B cell (primary cell): ENCODE data around the gene NTN1. TPM values are rescaled to one million over a fixed set of nuclear protein-coding genes. Genes with fewer than 3 reads are reported as not detected.
A peak's percentile ranks its signal among the peaks of the same experiment; 100 is the strongest.

Experiments
- ATAC-seq: fragments of 200-7000 bp; cut with Tn5 transposase; one replicate; pipeline ENCODE4 v1.10.0; 2021; ENCODE audit warnings: low read depth, mild to moderate bottlenecking, moderate number of reproducible peaks, moderate library complexity
- CTCF ChIA-PET: fragments of 350-600 bp; sonication (Branson Sonifier 250); formaldehyde crosslinking; loops from one replicate; lab custom pipeline; 2021; ENCODE audit warnings: antibody characterized with exemption, inconsistent platforms; lab: Charles Lee
- POLR2A ChIA-PET: fragments of 350-600 bp; sonication (Branson Sonifier 250); formaldehyde crosslinking; loops from one replicate; lab custom pipeline; 2021; ENCODE audit warnings: antibody characterized with exemption; lab: Charles Lee
- DNase-seq: peaks from one replicate; pipeline ENCODE4 v3.0.0; 2013
- H2AFZ ChIP-seq: 2 replicates; pipeline ENCODE4 v1.6.1; 2012; ENCODE audit warnings: mild to moderate bottlenecking, low read depth, low read length; ENCODE audit not compliant: insufficient read depth, poor library complexity, severe bottlenecking
- H3K27ac ChIP-seq, 2 donors: 1 replicate in 1 of 2; 2 replicates in 1 of 2; pipeline ENCODE4 v1.5.1; 2012 to 2013; ENCODE audit warnings: low read length in 2 of 2, mild to moderate bottlenecking in 2 of 2, moderate library complexity in 1 of 2
- H3K27me3 ChIP-seq, 4 experiments: fragments of 200-600 bp in 1 of 4; sonication (generic) in 1 of 4; replicated peaks in 1 of 4; 1 replicate in 2 of 4; 2 replicates in 2 of 4; pipeline versions ENCODE4 v1.6.1 to v1.7.0; 2013 to 2016; ENCODE audit warnings: low read length in 3 of 4, mild to moderate bottlenecking in 2 of 4, mixed read lengths in 1 of 4, moderate library complexity in 1 of 4; ENCODE audit not compliant: insufficient read depth in 4 of 4, control insufficient read depth in 3 of 4; ENCODE audit errors: control extremely low read depth in 1 of 4
- H3K36me3 ChIP-seq, 2 experiments: replicated peaks in 1 of 2; 1 replicate in 1 of 2; 2 replicates in 1 of 2; pipeline versions ENCODE4 v1.6.1 to v1.7.1; 2013; ENCODE audit warnings: low read length in 1 of 2; ENCODE audit not compliant: insufficient read depth in 2 of 2, control insufficient read depth in 1 of 2; ENCODE audit errors: control extremely low read depth in 1 of 2, extremely low read depth in 1 of 2
- H3K4me1 ChIP-seq, 2 donors: fragments of 200-600 bp in 1 of 2; sonication (generic) in 1 of 2; 1 replicate in 1 of 2; 2 replicates in 1 of 2; pipeline versions ENCODE4 v1.5.1 to v1.6.1; 2013 to 2017; ENCODE audit warnings: low read length in 2 of 2; ENCODE audit not compliant: control insufficient read depth in 2 of 2, insufficient read depth in 2 of 2
- H3K4me2 ChIP-seq: replicated peaks from 2 replicates; pipeline ENCODE3; 2012; ENCODE audit warnings: mild to moderate bottlenecking, low read depth, low read length; ENCODE audit not compliant: poor library complexity, severe bottlenecking
- H3K4me3 ChIP-seq, 5 experiments: fragments of 200-600 bp in 1 of 5; sonication (generic) in 1 of 5; 1 replicate in 3 of 5; 2 replicates in 2 of 5; pipeline versions ENCODE4 v1.5.1 to v1.7.0; 2011 to 2016; ENCODE audit warnings: low read length in 4 of 5, mild to moderate bottlenecking in 4 of 5, low read depth in 2 of 5, control low read depth in 1 of 5, moderate library complexity in 1 of 5; ENCODE audit not compliant: insufficient read depth in 1 of 5; ENCODE audit errors: control extremely low read depth in 1 of 5, extremely low read depth in 1 of 5
- H3K79me2 ChIP-seq: fragments of 200-600 bp; sonication (generic); one replicate; pipeline ENCODE4 v1.6.0; 2016; ENCODE audit warnings: low read length; ENCODE audit not compliant: control insufficient read depth, insufficient read depth
- H3K9ac ChIP-seq: fragments of 200-600 bp; sonication (generic); 2 replicates; pipeline ENCODE4 v1.6.1; 2017; ENCODE audit warnings: mild to moderate bottlenecking, low read length, moderate library complexity
- H3K9me3 ChIP-seq, 3 donors: one replicate each; pipeline versions ENCODE4 v1.6.1 to v1.7.1; 2013; ENCODE audit warnings: low read length in 2 of 3; ENCODE audit not compliant: control insufficient read depth in 2 of 3, insufficient read depth in 1 of 3; ENCODE audit errors: control extremely low read depth in 1 of 3
- H4K20me1 ChIP-seq: 2 replicates; pipeline ENCODE4 v1.6.0; 2012; ENCODE audit warnings: mild to moderate bottlenecking, low read length; ENCODE audit not compliant: insufficient read depth, control insufficient read depth, poor library complexity, severe bottlenecking
- H3K27ac Mint-ChIP-seq: one replicate; pipeline ENCODE4 v1.8.0; 2021; ENCODE audit warnings: mixed read lengths
- H3K27me3 Mint-ChIP-seq: one replicate; pipeline ENCODE4 v1.8.0; 2021; ENCODE audit warnings: mixed read lengths
- H3K4me1 Mint-ChIP-seq: one replicate; pipeline ENCODE4 v1.8.0; 2021; ENCODE audit warnings: mixed read lengths
- H3K4me3 Mint-ChIP-seq: one replicate; pipeline ENCODE4 v1.8.0; 2021; ENCODE audit warnings: mixed read lengths
- H3K9me3 Mint-ChIP-seq: one replicate; pipeline ENCODE4 v1.8.0; 2022; ENCODE audit warnings: mixed read lengths; ENCODE audit not compliant: insufficient read depth
- WGBS: methylation state at CpG from one replicate; pipeline ENCODE4 v1.1.5; 2013; ENCODE audit warnings: missing lambda C conversion rate; ENCODE audit not compliant: insufficient coverage; 5-methylcytosine and 5-hydroxymethylcytosine counted together
- intact Hi-C: fragments of 100-400 bp; cut with micrococcal nuclease; formaldehyde crosslinking; loops from one replicate; pipeline ENCODE4 v1.10.0; 2022
- polyA plus RNA-seq: library from polyadenylated mRNA; depleted of rRNA; stranded (reverse); fragments of >200 nt; gene quantifications from 2 replicates; pipeline ENCODE4 v1.2.3, GENCODE V29; 2012
- total RNA-seq, 2 donors: library from RNA; stranded (reverse); fragments of 120-200 nt in 1 of 2; gene quantifications; 1 replicate in 1 of 2; 2 replicates in 1 of 2; pipeline versions ENCODE4 v1.2.3 to v1.2.4, GENCODE V29; 2013 to 2022
- TF ChIP-seq, protein P1 (sequence below): fragments of 200-600 bp; IDR thresholded peaks from one replicate; pipeline ENCODE4 v1.8.0; 2022; ENCODE audit warnings: antibody characterized with exemption, mild to moderate bottlenecking

Gene NTN1
- total and polyA plus RNA-seq, 2 donors (not counting 1 experiment from before 2014, with no cell fraction given) = 0.10 to 0.25 TPM

DNA sequence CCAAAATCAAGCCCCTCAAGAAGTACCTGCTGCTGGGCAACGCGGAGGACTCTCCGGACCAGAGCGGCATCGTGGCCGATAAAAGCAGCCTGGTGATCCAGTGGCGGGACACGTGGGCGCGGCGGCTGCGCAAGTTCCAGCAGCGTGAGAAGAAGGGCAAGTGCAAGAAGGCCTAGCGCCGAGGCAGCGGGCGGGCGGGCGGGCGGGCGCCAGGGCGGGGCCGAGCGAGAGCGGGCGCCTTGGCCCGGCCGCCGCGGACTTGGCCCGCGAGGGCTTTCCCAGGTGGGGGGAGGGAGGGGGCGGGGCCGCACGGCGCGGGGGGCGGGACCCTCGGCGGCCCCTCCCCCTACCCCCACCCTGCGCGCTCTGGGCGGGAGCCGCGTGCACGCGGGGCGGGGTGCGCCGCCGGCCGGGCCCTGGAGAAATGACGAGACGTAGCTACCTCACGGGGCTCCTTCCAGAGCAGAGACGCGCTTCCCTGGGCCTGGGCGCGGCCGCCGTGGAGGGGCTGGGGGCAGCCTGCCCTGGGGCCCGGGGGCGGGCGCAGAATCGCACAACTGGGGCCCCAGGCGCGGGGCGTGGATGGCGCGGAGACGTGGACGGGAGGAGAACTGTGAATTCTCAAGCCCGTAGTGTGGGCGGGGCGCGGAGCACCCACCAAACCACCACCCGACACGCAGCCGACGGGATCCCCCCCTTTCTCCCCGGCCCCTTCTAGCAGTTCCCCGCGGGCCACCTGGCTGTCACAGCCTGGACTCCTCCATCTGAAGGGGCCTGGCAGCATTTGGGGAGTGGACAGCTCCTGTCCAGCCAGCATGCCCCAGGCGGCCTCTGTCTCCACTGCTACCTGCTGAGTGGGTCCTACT lies 218.7 kb downstream of the NTN1 start:
- Histone ChIP-seq H3K27ac (peak overlapping the region in 1 of 2 donors; percentile 30), H2AFZ (peak overlapping the region; percentile 94), H3K36me3 (no peaks in the 10 kb centered on the region), H3K4me1 (peaks cover 13 to 20% of the 10 kb centered on the region in 2 donors), H4K20me1 (no peaks in the 10 kb centered on the region), H3K79me2 (no peaks in the 10 kb centered on the region), H3K9me3 (peaks cover 0 to 2% (median 0%) of the 10 kb centered on the region in 3 donors), H3K4me3 (peak overlapping the region; percentile 39 to 72 (median 59)), H3K4me2 (peak overlapping the region; percentile 99), H3K9ac (peak overlapping the region; percentile 74), H3K27me3 (peaks cover 0 to 20% (median 0%) of the 10 kb centered on the region in 4 experiments)
- no peaks in the 10 kb centered on the region for H3K9me3 Mint-ChIP-seq
- H3K4me1 Mint-ChIP-seq = peaks cover 24% of the 10 kb centered on the region
- WGBS = 3% methylated on average over 53 of the region's 84 CpGs
- TF ChIP-seq, protein P1, sequence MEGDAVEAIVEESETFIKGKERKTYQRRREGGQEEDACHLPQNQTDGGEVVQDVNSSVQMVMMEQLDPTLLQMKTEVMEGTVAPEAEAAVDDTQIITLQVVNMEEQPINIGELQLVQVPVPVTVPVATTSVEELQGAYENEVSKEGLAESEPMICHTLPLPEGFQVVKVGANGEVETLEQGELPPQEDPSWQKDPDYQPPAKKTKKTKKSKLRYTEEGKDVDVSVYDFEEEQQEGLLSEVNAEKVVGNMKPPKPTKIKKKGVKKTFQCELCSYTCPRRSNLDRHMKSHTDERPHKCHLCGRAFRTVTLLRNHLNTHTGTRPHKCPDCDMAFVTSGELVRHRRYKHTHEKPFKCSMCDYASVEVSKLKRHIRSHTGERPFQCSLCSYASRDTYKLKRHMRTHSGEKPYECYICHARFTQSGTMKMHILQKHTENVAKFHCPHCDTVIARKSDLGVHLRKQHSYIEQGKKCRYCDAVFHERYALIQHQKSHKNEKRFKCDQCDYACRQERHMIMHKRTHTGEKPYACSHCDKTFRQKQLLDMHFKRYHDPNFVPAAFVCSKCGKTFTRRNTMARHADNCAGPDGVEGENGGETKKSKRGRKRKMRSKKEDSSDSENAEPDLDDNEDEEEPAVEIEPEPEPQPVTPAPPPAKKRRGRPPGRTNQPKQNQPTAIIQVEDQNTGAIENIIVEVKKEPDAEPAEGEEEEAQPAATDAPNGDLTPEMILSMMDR = no peak
- intact Hi-C loops = no loop called here
- ChIA-PET POLR2A (interaction anchor here (1.0 to 1.2 kb wide), 2 partner anchors 17 kb away, joined by 3 read pairs; no protein-coding TSS in a partner anchor), CTCF (no interaction called here)
- peak; percentile 86 for DNase-seq
- peak; percentile 88 for ATAC-seq
- H3K4me3 Mint-ChIP-seq = peak overlapping the region; percentile 89
- H3K27ac Mint-ChIP-seq = peak overlapping the region; percentile 72
- H3K27me3 Mint-ChIP-seq = peaks cover 10% of the 10 kb centered on the region
